ENCODE measurements around the gene GABBR2. TPM values are rescaled to one million over a fixed set of nuclear protein-coding genes. Genes with fewer than 3 reads are reported as not detected.
A peak's percentile ranks its signal among the peaks of the same experiment; 100 is the strongest.

GABBR2 gene
- total and polyA plus RNA-seq, 2 of the 8 experiments (the other 6 are each of a cell fraction or from before 2014, with no cell fraction given) = 0.50 to 1.2 TPM

DNA sequence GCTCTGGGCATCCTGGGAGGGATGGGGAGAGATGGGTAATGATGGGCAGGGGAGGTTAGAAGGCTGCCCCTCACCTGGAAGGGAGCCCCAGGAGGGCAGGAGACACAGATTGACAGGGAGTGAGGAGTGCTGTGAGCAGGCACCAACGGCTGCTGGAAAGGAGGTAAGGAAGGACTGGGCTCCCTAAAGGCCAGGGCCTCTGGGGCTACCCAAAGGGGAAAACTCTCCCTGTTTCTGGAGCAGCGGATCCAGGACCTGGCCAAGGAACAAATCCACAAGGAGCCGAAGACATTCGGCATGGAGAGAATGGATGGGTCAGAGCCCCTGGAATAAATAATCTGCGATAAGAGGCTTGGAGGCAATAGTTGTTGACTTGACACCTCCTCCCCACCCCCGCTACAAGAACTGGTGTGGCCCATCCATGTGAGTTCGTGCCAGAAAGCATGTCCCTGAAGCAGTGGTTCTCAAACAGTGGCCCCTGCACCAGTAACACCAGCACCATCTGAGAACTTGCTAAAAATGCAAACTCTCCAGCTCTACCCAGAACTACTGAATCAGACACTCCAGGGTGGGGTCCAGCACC is 208.3 kb downstream of the GABBR2 start:
- Histone ChIP-seq H3K14ac (ENCODE audit: insufficient read length) (no peak overlapping the region), H3K79me1 (ENCODE audit: low read depth, low read length) (no peaks in the 10 kb centered on the region), H3K56ac (replicated peaks; ENCODE audit: insufficient read length, low read depth, low read length) (no peak overlapping the region), H3K9me3 (ENCODE audit: insufficient read depth in 2 of 2, low read depth in 1 of 2, low read length in 1 of 2) (no peaks in the 10 kb centered on the region), H3K4me2 (ENCODE audit: insufficient read depth in 1 of 2, low read depth in 2 of 2, low read length in 2 of 2) (no peak overlapping the region), H3K27me3 (replicated peaks in 1 of 4; ENCODE audit: control insufficient read depth in 3 of 4, extremely low read depth in 1 of 4, insufficient read depth in 3 of 4, low read length in 3 of 4) (no peaks in the 10 kb centered on the region), H3K9ac (replicated peaks in 1 of 4; ENCODE audit: extremely low read depth in 1 of 4, low read depth in 3 of 4, low read length in 3 of 4) (no peak overlapping the region), H3K4ac (replicated peaks; ENCODE audit: insufficient read length, low read depth, low read length) (no peak overlapping the region), H3K18ac (ENCODE audit: extremely low read depth, low read length) (no peak overlapping the region), H2BK20ac (ENCODE audit: low read length) (no peak overlapping the region), H3K4me1 (replicated peaks in 1 of 4; ENCODE audit: control insufficient read depth in 3 of 4, insufficient read depth in 4 of 4, low read length in 3 of 4) (peaks cover 0 to 11% (median 5%) of the 10 kb centered on the region in 4 experiments; a peak in 6 of 7 replicates), H3K4me3 (ENCODE audit: extremely low read depth in 1 of 4, insufficient read depth in 2 of 4, low read depth in 3 of 4, low read length in 4 of 4) (no peak overlapping the region), H4K8ac (ENCODE audit: extremely low read depth, insufficient read depth, low read length) (no peak overlapping the region), H3K23me2 (ENCODE audit: low read depth, low read length) (no peaks in the 10 kb centered on the region), H4K5ac (ENCODE audit: insufficient read length, low read depth, low read length) (no peak overlapping the region), H4K20me1 (replicated peaks in 1 of 2; ENCODE audit: control insufficient read depth in 1 of 2, insufficient read depth in 2 of 2, low read length in 2 of 2) (no peaks in the 10 kb centered on the region), H3K27ac (ENCODE audit: low read depth, low read length) (no peak overlapping the region), H3K23ac (ENCODE audit: insufficient read length) (no peak overlapping the region), H2AFZ (ENCODE audit: low read length) (no peak overlapping the region), H2BK5ac (ENCODE audit: low read depth, low read length) (no peak overlapping the region), H4K91ac (replicated peaks; ENCODE audit: insufficient read length, low read length) (no peak overlapping the region), H3K36me3 (ENCODE audit: control insufficient read depth in 2 of 4, insufficient read depth in 4 of 4, low read length in 3 of 4) (no peaks in the 10 kb centered on the region), H2AK5ac (ENCODE audit: low read depth, low read length) (no peak overlapping the region), H2BK120ac (replicated peaks; ENCODE audit: low read depth, low read length) (no peak overlapping the region), H3K79me2 (ENCODE audit: control insufficient read depth in 1 of 2, insufficient read depth in 2 of 2, low read length in 2 of 2) (no peaks in the 10 kb centered on the region), H2BK15ac (ENCODE audit: low read length) (no peak overlapping the region), H2BK12ac (ENCODE audit: low read depth, low read length) (peak overlapping the region; percentile 60; the same call in 1 of the 2 replicates)
- no peak for FAIRE-seq
- peak in 1 of 2 experiments; percentile 26 for DNase-seq (ENCODE audit: low read depth in 1 of 2, low spot score in 2 of 2)
- CTCF ChIA-PET (ENCODE audit: partially characterized antibody) = no interaction called here
- POLR2A ChIA-PET (ENCODE audit: partially characterized antibody) = no interaction called here
- no peak for TF ChIP-seq TEAD4 (IDR thresholded peaks at IDR 0.05; ENCODE audit: low read depth, low read length)
- TF ChIP-seq POLR2A (IDR thresholded peaks at IDR 0.05; ENCODE audit: control extremely low read depth in 1 of 2, low read depth in 2 of 2, low read length in 2 of 2) = no peak
- no peak for TF ChIP-seq PHF8 (conservative IDR thresholded peaks at IDR 0.05; ENCODE audit: low read depth, low read length)
- no peak for TF ChIP-seq NRF1 (IDR thresholded peaks at IDR 0.05; ENCODE audit: low read depth, low read length)
- no peak for TF ChIP-seq SP4 (IDR thresholded peaks at IDR 0.05; ENCODE audit: low read length)
- TF ChIP-seq NANOG (IDR thresholded peaks at IDR 0.05; ENCODE audit: insufficient read depth, low read depth, low read length, poor library complexity, severe bottlenecking) = no peak
- no peak for TF ChIP-seq POU5F1 (IDR thresholded peaks at IDR 0.05; ENCODE audit: low read depth, low read length)
- no peak for TF ChIP-seq SIX5 (IDR thresholded peaks at IDR 0.05; ENCODE audit: low read depth, low read length)
- TF ChIP-seq TAF1 (IDR thresholded peaks at IDR 0.05; ENCODE audit: low read depth, low read length) = no peak
- no peak for TF ChIP-seq CHD1 (IDR thresholded peaks at IDR 0.05; ENCODE audit: low read depth, low read length)
- no peak for TF ChIP-seq RAD21 (IDR thresholded peaks at IDR 0.05 in 1 of 2, conservative IDR thresholded peaks at IDR 0.05 in 1 of 2; ENCODE audit: low read depth in 2 of 2, low read length in 2 of 2)
- TF ChIP-seq SUZ12 (IDR thresholded peaks at IDR 0.05; ENCODE audit: low read length) = no peak
- TF ChIP-seq BRCA1 (IDR thresholded peaks at IDR 0.05; ENCODE audit: low read depth, low read length) = no peak
- WGBS, 2 experiments (ENCODE audit: extremely low coverage in 1 of 2, insufficient coverage in 1 of 2, insufficient read length in 1 of 2, insufficient replicate concordance in 2 of 2, low coverage in 1 of 2, low lambda C conversion rate in 2 of 2, missing lambda C conversion rate in 1 of 2) = 93% methylated on average over 7 of the region's 7 CpGs; no CpG with 5 or more reads in 1 of the 2 experiments

Data from H1 (cell line).